Activated CD4-positive, alpha-beta T cell treated with anti-CD3 and anti-CD28 coated beads for 24 hours (primary cell): Measurements from ENCODE around the gene ARHGAP21.
"Not testable (repeated sequence)": the region's sequence is repeated elsewhere in the genome, so short reads cannot be mapped to it uniquely, and the experiment has no call there.

Source experiments
- DNase-seq, 2 donors: peaks; one replicate each; pipeline ENCODE4 v3.0.0-alpha.2; 2020; ENCODE audit warnings: low read depth in 2 of 2

ARHGAP21 gene

GRCh38 chr10:24723788-24724380 is at the start of gene ARHGAP21:
Gene ARHGAP21 (minus strand): TSS chr10:24723887. CDS start chr10:24721899, 1,988 bp downstream.
- peak in 1 of 2 donors; percentile 12 for DNase-seq

GRCh38 chr10:24771943-24772694 is 48.4 kb upstream of the ARHGAP21 start:
- DNase-seq: no peak

GRCh38 chr10:24764991-24765390 is 41.3 kb upstream of the ARHGAP21 start:
- not testable (repeated sequence) for DNase-seq

- no peak for DNase-seq
Measured at GRCh38 chr10:24762966-24763623, 39.4 kb upstream of the ARHGAP21 start.

GRCh38 chr10:24762161-24762924 is 38.7 kb upstream of the ARHGAP21 start:
- no peak for DNase-seq

- no peak for DNase-seq
Measured at GRCh38 chr10:24759672-24760071, 36.0 kb upstream of the ARHGAP21 start.

GRCh38 chr10:24758254-24758653 is 34.6 kb upstream of the ARHGAP21 start:
- not testable (repeated sequence) for DNase-seq

- DNase-seq: no peak
Measured at GRCh38 chr10:24756283-24756682, 32.6 kb upstream of the ARHGAP21 start.

GRCh38 chr10:24751716-24752115 is 28.0 kb upstream of the ARHGAP21 start:
- no peak for DNase-seq

- DNase-seq: no peak
Measured at GRCh38 chr10:24750695-24751094, 27.0 kb upstream of the ARHGAP21 start.

- no peak for DNase-seq
Measured at GRCh38 chr10:24748214-24748613, 24.5 kb upstream of the ARHGAP21 start.

- DNase-seq: no peak
Measured at GRCh38 chr10:24744946-24745345, 21.3 kb upstream of the ARHGAP21 start.

GRCh38 chr10:24740714-24741113 is 17.0 kb upstream of the ARHGAP21 start:
- DNase-seq: no peak

GRCh38 chr10:24737001-24737400 is 13.3 kb upstream of the ARHGAP21 start:
- DNase-seq: no peak

GRCh38 chr10:24731942-24732341 is 8.3 kb upstream of the ARHGAP21 start:
- no peak for DNase-seq

GRCh38 chr10:24730811-24731210 is 7.1 kb upstream of the ARHGAP21 start:
- no peak for DNase-seq

- no peak for DNase-seq
Measured at GRCh38 chr10:24727786-24728185, 4.1 kb upstream of the ARHGAP21 start.

- no peak for DNase-seq
Measured at GRCh38 chr10:24726626-24727025, 2.9 kb upstream of the ARHGAP21 start.

- DNase-seq: not testable (repeated sequence)
Measured at GRCh38 chr10:24726029-24726428, 2.3 kb upstream of the ARHGAP21 start.

- DNase-seq: peak; percentile 95 to 96
Measured at GRCh38 chr10:24724381-24725228, 918 bp upstream of the ARHGAP21 start.

- peak in 1 of 2 donors; percentile 15 for DNase-seq
Measured at GRCh38 chr10:24723386-24723787, 300 bp downstream of the ARHGAP21 start.
